Transverse colon (tissue), 4 donors: Measurements from ENCODE around the gene HSBP1L1.

Experiments used
- EP300 ChIP-seq: sonication (generic); formaldehyde crosslinking; IDR thresholded peaks from one replicate; pipeline ENCODE4 v1.6.1; 2017; ENCODE audit warnings: antibody characterized with exemption, low read depth
- POLR2A ChIP-seq: fragments of 450-650 bp; IDR thresholded peaks from one replicate; pipeline ENCODE4 v1.6.1; 2016; ENCODE audit warnings: antibody characterized with exemption, mild to moderate bottlenecking, moderate library complexity
- POLR2AphosphoS5 ChIP-seq, 3 donors: sonication (generic); formaldehyde crosslinking; IDR thresholded peaks; one replicate each; pipeline ENCODE4 v1.6.1; 2016; ENCODE audit warnings: antibody characterized with exemption in 3 of 3
- TF ChIP-seq, protein P1 (sequence below), 5 experiments: fragments of 200-600 bp in 3 of 5; fragments of 450-650 bp in 2 of 5; sonication (generic) in 3 of 5; IDR thresholded peaks; 1 replicate in 2 of 5; 2 replicates in 3 of 5; pipeline ENCODE4 v1.5.1; 2016 to 2017; ENCODE audit warnings: antibody characterized with exemption in 5 of 5, inconsistent platforms in 3 of 5, mild to moderate bottlenecking in 2 of 5, moderate library complexity in 1 of 5

DNA sequence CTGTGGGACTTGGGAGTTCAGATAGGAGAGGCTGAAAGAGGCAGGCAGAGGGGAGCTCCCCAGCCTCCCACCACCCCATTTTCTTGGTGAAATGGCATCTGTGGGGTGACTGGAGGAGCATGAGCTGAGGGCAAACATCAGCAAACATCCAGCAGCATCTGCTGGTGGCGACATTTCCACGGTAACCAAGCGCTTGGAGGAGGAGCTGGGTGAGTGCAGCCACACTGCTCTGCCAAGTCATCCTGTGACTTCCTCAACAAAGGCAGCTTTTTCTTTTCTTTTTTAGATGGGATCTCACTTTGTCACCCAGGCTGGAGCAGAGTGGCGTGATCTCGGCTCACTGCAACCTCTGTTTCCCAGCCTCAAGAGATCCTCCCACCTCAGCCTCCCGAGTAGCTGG lies 18.3 kb downstream of the HSBP1L1 start:
- TF ChIP-seq POLR2A (no peak), POLR2AphosphoS5 (IDR thresholded peaks at IDR 0.05) (no peak), EP300 (no peak)
- TF ChIP-seq, protein P1, sequence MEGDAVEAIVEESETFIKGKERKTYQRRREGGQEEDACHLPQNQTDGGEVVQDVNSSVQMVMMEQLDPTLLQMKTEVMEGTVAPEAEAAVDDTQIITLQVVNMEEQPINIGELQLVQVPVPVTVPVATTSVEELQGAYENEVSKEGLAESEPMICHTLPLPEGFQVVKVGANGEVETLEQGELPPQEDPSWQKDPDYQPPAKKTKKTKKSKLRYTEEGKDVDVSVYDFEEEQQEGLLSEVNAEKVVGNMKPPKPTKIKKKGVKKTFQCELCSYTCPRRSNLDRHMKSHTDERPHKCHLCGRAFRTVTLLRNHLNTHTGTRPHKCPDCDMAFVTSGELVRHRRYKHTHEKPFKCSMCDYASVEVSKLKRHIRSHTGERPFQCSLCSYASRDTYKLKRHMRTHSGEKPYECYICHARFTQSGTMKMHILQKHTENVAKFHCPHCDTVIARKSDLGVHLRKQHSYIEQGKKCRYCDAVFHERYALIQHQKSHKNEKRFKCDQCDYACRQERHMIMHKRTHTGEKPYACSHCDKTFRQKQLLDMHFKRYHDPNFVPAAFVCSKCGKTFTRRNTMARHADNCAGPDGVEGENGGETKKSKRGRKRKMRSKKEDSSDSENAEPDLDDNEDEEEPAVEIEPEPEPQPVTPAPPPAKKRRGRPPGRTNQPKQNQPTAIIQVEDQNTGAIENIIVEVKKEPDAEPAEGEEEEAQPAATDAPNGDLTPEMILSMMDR (IDR thresholded peaks at IDR 0.05) = no peak
